Neuronal stem cell (in vitro differentiated cells): ENCODE data around the gene RASGRF1.
A peak's percentile ranks its signal among the peaks of the same experiment; 100 is the strongest.
"Not testable (repeated sequence)": the region's sequence is repeated elsewhere in the genome, so short reads cannot be mapped to it uniquely, and the experiment has no call there.

Experiments
- DNase-seq: peaks from one replicate; pipeline ENCODE4 v3.0.0-alpha.2; 2013; ENCODE audit warnings: low spot score
- H2AFZ ChIP-seq: one replicate; pipeline ENCODE4 v1.6.1; 2013; ENCODE audit warnings: mild to moderate bottlenecking, low read length, inconsistent platforms
- H2AK5ac ChIP-seq: 2 replicates; pipeline ENCODE4 v1.6.1; 2013; ENCODE audit warnings: low read depth, mild to moderate bottlenecking, inconsistent platforms, low read length, moderate library complexity, mixed read lengths
- H2BK120ac ChIP-seq: 2 replicates; pipeline ENCODE4 v1.6.1; 2013; ENCODE audit warnings: low read depth, mild to moderate bottlenecking, inconsistent platforms, low read length, moderate library complexity, mixed read lengths
- H2BK12ac ChIP-seq: one replicate; pipeline ENCODE4 v1.6.1; 2013; ENCODE audit warnings: low read length, inconsistent platforms
- H2BK15ac ChIP-seq: 2 replicates; pipeline ENCODE4 v1.6.1; 2013; ENCODE audit warnings: mild to moderate bottlenecking, low read length, inconsistent platforms, mixed read lengths
- H2BK5ac ChIP-seq: one replicate; pipeline ENCODE4 v1.6.1; 2013; ENCODE audit warnings: inconsistent platforms, mild to moderate bottlenecking, low read length, moderate library complexity
- H3K14ac ChIP-seq: one replicate; pipeline ENCODE4 v1.6.1; 2013; ENCODE audit warnings: low read length, inconsistent platforms
- H3K18ac ChIP-seq: 2 replicates; pipeline ENCODE4 v1.6.1; 2013; ENCODE audit warnings: low read length, inconsistent platforms
- H3K23ac ChIP-seq: 2 replicates; pipeline ENCODE4 v1.6.1; 2013; ENCODE audit warnings: low read depth, mild to moderate bottlenecking, mixed read lengths, low read length, inconsistent platforms; ENCODE audit not compliant: poor library complexity
- H3K27ac ChIP-seq: replicated peaks from 3 replicates; pipeline ENCODE4 v1.5.1; 2013; ENCODE audit warnings: low read length, inconsistent platforms
- H3K27me3 ChIP-seq, 3 experiments: 2 replicates each; pipeline ENCODE4 v1.6.1; 2013; ENCODE audit warnings: low read length in 3 of 3, mild to moderate bottlenecking in 2 of 3, inconsistent platforms in 1 of 3, low read depth in 1 of 3, mixed read lengths in 1 of 3, moderate library complexity in 1 of 3; ENCODE audit not compliant: control insufficient read depth in 3 of 3, insufficient read depth in 3 of 3
- H3K36me3 ChIP-seq, 2 donors: replicated peaks in 1 of 2; 2 replicates each; pipeline ENCODE4 v1.6.1; 2013; ENCODE audit warnings: low read length in 2 of 2; ENCODE audit not compliant: control insufficient read depth in 2 of 2, insufficient read depth in 2 of 2
- H3K4ac ChIP-seq: 2 replicates; pipeline ENCODE4 v1.6.1; 2013; ENCODE audit warnings: inconsistent platforms, mild to moderate bottlenecking, low read length, moderate library complexity
- H3K4me1 ChIP-seq, 2 donors: 1 replicate in 1 of 2; 2 replicates in 1 of 2; pipeline ENCODE4 v1.6.1; 2013; ENCODE audit warnings: low read length in 2 of 2, low read depth in 1 of 2; ENCODE audit not compliant: control insufficient read depth in 2 of 2, insufficient read depth in 1 of 2
- H3K4me2 ChIP-seq: one replicate; pipeline ENCODE4 v1.6.1; 2013; ENCODE audit warnings: mild to moderate bottlenecking, low read length, inconsistent platforms; ENCODE audit not compliant: insufficient read depth, poor library complexity, severe bottlenecking
- H3K4me3 ChIP-seq, 2 donors: 2 replicates each; pipeline ENCODE4 v1.5.1; 2013; ENCODE audit warnings: low read length in 2 of 2, mild to moderate bottlenecking in 2 of 2, inconsistent platforms in 1 of 2, moderate library complexity in 1 of 2
- H3K79me1 ChIP-seq: one replicate; pipeline ENCODE4 v1.6.1; 2013; ENCODE audit warnings: low read depth, mild to moderate bottlenecking, inconsistent platforms, low read length, moderate library complexity
- H3K9ac ChIP-seq: one replicate; pipeline ENCODE4 v1.6.1; 2013; ENCODE audit warnings: mild to moderate bottlenecking, low read depth, low read length, inconsistent platforms; ENCODE audit not compliant: poor library complexity
- H3K9me3 ChIP-seq, 2 donors: replicated peaks in 1 of 2; 2 replicates each; pipeline versions ENCODE3 to v1.6.1; 2013; ENCODE audit warnings: low read length in 2 of 2, mild to moderate bottlenecking in 2 of 2, inconsistent platforms in 1 of 2, low read depth in 1 of 2, mixed read lengths in 1 of 2, moderate library complexity in 1 of 2; ENCODE audit not compliant: control insufficient read depth in 2 of 2, insufficient read depth in 1 of 2
- H4K8ac ChIP-seq: one replicate; pipeline ENCODE4 v1.6.1; 2013; ENCODE audit warnings: low read depth, mild to moderate bottlenecking, inconsistent platforms, low read length, moderate library complexity
- H4K91ac ChIP-seq: one replicate; pipeline ENCODE4 v1.6.1; 2013; ENCODE audit warnings: low read length, low read depth, mild to moderate bottlenecking, inconsistent platforms; ENCODE audit not compliant: poor library complexity
- WGBS, 2 donors: extraction: QIAGEN DNeasy Blood & Tissue Kit; methylation state at CpG; one replicate each; pipeline ENCODE4 v1.1.7; 2013; ENCODE audit warnings: missing lambda C conversion rate in 2 of 2, mixed read lengths in 1 of 2; ENCODE audit not compliant: insufficient read length in 2 of 2, insufficient replicate concordance in 1 of 2; ENCODE audit errors: extremely low coverage in 2 of 2; 5-methylcytosine and 5-hydroxymethylcytosine counted together

The RASGRF1 gene

GRCh38 chr15:78995161-78995560, 95.4 kb downstream of the RASGRF1 start:
- not testable (repeated sequence) for H3K4me2 ChIP-seq, H4K8ac ChIP-seq, H3K79me1 ChIP-seq, H3K23ac ChIP-seq, H3K36me3 ChIP-seq, H3K14ac ChIP-seq, H2AFZ ChIP-seq, H2BK120ac ChIP-seq, H4K91ac ChIP-seq, H2BK5ac ChIP-seq, H3K4ac ChIP-seq, H3K4me3 ChIP-seq, H3K27ac ChIP-seq, H2BK15ac ChIP-seq, H3K9ac ChIP-seq, H3K9me3 ChIP-seq, H3K27me3 ChIP-seq, H3K18ac ChIP-seq, DNase-seq, H2AK5ac ChIP-seq, H2BK12ac ChIP-seq
- WGBS, 2 donors: no CpG with 5 or more reads among the region's 6 CpGs
- peaks cover 19 to 23% of the 10 kb centered on the region in 2 donors for H3K4me1 ChIP-seq

- Histone ChIP-seq H3K9me3 (no peaks in the 10 kb centered on the region), H2BK5ac (no peak overlapping the region), H3K36me3 (no peaks in the 10 kb centered on the region), H4K8ac (no peak overlapping the region), H2AK5ac (peak overlapping the region; percentile 4), H3K23ac (no peak overlapping the region), H3K4ac (no peak overlapping the region), H2BK120ac (no peak overlapping the region), H3K18ac (no peak overlapping the region), H2BK15ac (no peak overlapping the region), H3K14ac (peak overlapping the region; percentile 57), H3K4me1 (peaks cover 8 to 12% of the 10 kb centered on the region in 2 donors), H3K4me2 (no peak overlapping the region), H3K9ac (no peak overlapping the region), H2BK12ac (no peak overlapping the region), H3K27me3 (peaks cover 0 to 2% (median 0%) of the 10 kb centered on the region in 3 experiments), H3K79me1 (no peaks in the 10 kb centered on the region), H3K4me3 (no peak overlapping the region), H4K91ac (no peak overlapping the region), H2AFZ (no peak overlapping the region), H3K27ac (no peak overlapping the region)
- no CpG with 5 or more reads among the region's 10 CpGs for whole genome bisulfite sequencing, 2 donors
- DNase-seq: no peak
These were observed 96.5 kb downstream of the RASGRF1 start for GRCh38 chr15:78993931-78994530.

GRCh38 chr15:78993257-78993930, 97.2 kb downstream of the RASGRF1 start:
- H4K91ac ChIP-seq: peak overlapping the region; percentile 88
- no peak overlapping the region for H4K8ac ChIP-seq
- H2AK5ac ChIP-seq: no peak overlapping the region
- peak overlapping the region; percentile 72 for H3K14ac ChIP-seq
- H3K79me1 ChIP-seq: no peaks in the 10 kb centered on the region
- no peaks in the 10 kb centered on the region for H3K36me3 ChIP-seq
- H2BK12ac ChIP-seq: no peak overlapping the region
- no peak overlapping the region for H2BK120ac ChIP-seq
- H3K4me2 ChIP-seq: no peak overlapping the region
- no peaks in the 10 kb centered on the region for H3K9me3 ChIP-seq
- peak overlapping the region; percentile 11 for H2BK5ac ChIP-seq
- peak overlapping the region; percentile 54 for H3K18ac ChIP-seq
- no peak overlapping the region for H3K4ac ChIP-seq
- no peak for DNase-seq
- H3K27ac ChIP-seq: no peak overlapping the region
- H2BK15ac ChIP-seq: no peak overlapping the region
- H3K9ac ChIP-seq: peak overlapping the region; percentile 31
- peak overlapping the region in 1 of 2 donors; percentile 54 for H3K4me3 ChIP-seq
- no peak overlapping the region for H2AFZ ChIP-seq
- H3K23ac ChIP-seq: peak overlapping the region; percentile 90
- peaks cover 0 to 7% (median 0%) of the 10 kb centered on the region in 3 experiments for H3K27me3 ChIP-seq
- WGBS, 2 donors: no CpG with 5 or more reads among the region's 4 CpGs
- H3K4me1 ChIP-seq: peaks cover 8 to 11% of the 10 kb centered on the region in 2 donors
